GM12878 (cell line): Measurements from ENCODE around the gene MAST4. TPM values are rescaled to one million over a fixed set of nuclear protein-coding genes. Genes with fewer than 3 reads are reported as not detected.

ENCODE experiments used
- ATAC-seq: fragments of 200-7000 bp; cut with Tn5 transposase; 3 replicates; pipeline ENCODE4 v1.9.1; 2020; ENCODE audit warnings: mild to moderate bottlenecking, moderate library complexity
- BruUV-seq: library from RNA; stranded (reverse); fragments of 400-500 nt; replicated peaks from 2 replicates; lab custom pipeline; 2021; lab: Mats Ljungman, UMichigan
- CTCF ChIA-PET: fragments of 300-600 bp; sonication (Branson Sonifier 250); formaldehyde crosslinking; extraction: SDS; loops from one replicate; lab custom pipeline; 2021; ENCODE audit warnings: inconsistent platforms; lab: Yijun Ruan, JAX
- POLR2A ChIA-PET: fragments of 350-600 bp; formaldehyde crosslinking; extraction: SDS; loops from one replicate; lab custom pipeline; 2021; ENCODE audit warnings: inconsistent platforms; lab: Charles Lee
- RAD21 ChIA-PET: fragments of 300-600 bp; sonication (Branson Sonifier 250); formaldehyde crosslinking; loops from one replicate; lab custom pipeline; 2023; ENCODE audit warnings: antibody characterized with exemption; ENCODE audit not compliant: unreplicated experiment; lab: Charles Lee
- SMC1A ChIA-PET: fragments of 300-600 bp; sonication (Branson Sonifier 250); formaldehyde crosslinking; loops from one replicate; lab custom pipeline; 2023; ENCODE audit not compliant: unreplicated experiment, uncharacterized antibody; lab: Charles Lee
- DNase-seq: peaks from one replicate; pipeline ENCODE4 v3.0.0-alpha.2; 2011; ENCODE audit warnings: low read depth, low spot score
- FAIRE-seq: peaks from 3 replicates; lab custom pipeline; 2011; peaks lifted over from hg19 to GRCh38; lab: Jason Lieb, UNC
- H2AFZ ChIP-seq: 2 replicates; pipeline ENCODE4 v1.6.0; 2011; ENCODE audit warnings: low read depth, low read length, control low read depth; ENCODE audit not compliant: control insufficient read depth
- H3K27ac ChIP-seq: 2 replicates; pipeline ENCODE4 v1.5.1; 2011; ENCODE audit warnings: control low read depth; ENCODE audit not compliant: control insufficient read depth, insufficient read depth
- H3K27me3 ChIP-seq, 2 experiments: replicated peaks in 1 of 2; 2 replicates each; pipeline versions ENCODE4 v1.6.0 to v1.6.1; 2011; ENCODE audit warnings: low read length in 1 of 2; ENCODE audit not compliant: control insufficient read depth in 2 of 2, insufficient read depth in 2 of 2
- H3K36me3 ChIP-seq, 2 experiments: 2 replicates each; pipeline ENCODE4 v1.5.1; 2011; ENCODE audit warnings: low read length in 1 of 2; ENCODE audit not compliant: control insufficient read depth in 2 of 2, insufficient read depth in 2 of 2
- H3K4me1 ChIP-seq: 2 replicates; pipeline ENCODE4 v1.6.1; 2011; ENCODE audit warnings: mild to moderate bottlenecking, low read length, moderate library complexity, mixed read lengths; ENCODE audit not compliant: control insufficient read depth, insufficient read depth
- H3K4me2 ChIP-seq: 2 replicates; pipeline ENCODE4 v1.6.0; 2011; ENCODE audit warnings: control low read depth; ENCODE audit not compliant: control insufficient read depth, insufficient read depth
- H3K4me3 ChIP-seq: fragments of 200-600 bp; sonication (generic); 2 replicates; pipeline ENCODE4 v1.5.1; 2016
- H3K79me2 ChIP-seq: 2 replicates; pipeline ENCODE4 v1.6.0; 2011; ENCODE audit warnings: low read length; ENCODE audit not compliant: control insufficient read depth, insufficient read depth
- H3K9ac ChIP-seq: 2 replicates; pipeline ENCODE4 v1.8.0; 2011; ENCODE audit warnings: low read length, control low read depth, mixed read lengths; ENCODE audit not compliant: control insufficient read depth, insufficient read depth
- H3K9me3 ChIP-seq: replicated peaks from 3 replicates; pipeline ENCODE4 v1.5.1; 2011; ENCODE audit warnings: mild to moderate bottlenecking, low read length; ENCODE audit not compliant: control insufficient read depth, insufficient read depth
- H4K20me1 ChIP-seq: 2 replicates; pipeline ENCODE4 v1.6.0; 2011; ENCODE audit not compliant: control insufficient read depth, insufficient read depth
- CTCF ChIP-seq, 3 experiments: IDR thresholded peaks in 2 of 3; conservative IDR thresholded peaks in 1 of 3; 2 replicates each; pipeline ENCODE4 v1.5.1; 2011; ENCODE audit warnings: low read depth in 3 of 3, low read length in 3 of 3, mild to moderate bottlenecking in 3 of 3, control low read depth in 2 of 3, moderate library complexity in 2 of 3, inconsistent platforms in 1 of 3, mixed read lengths in 1 of 3; ENCODE audit not compliant: control insufficient read depth in 2 of 3, insufficient read depth in 1 of 3; ENCODE audit errors: extremely low read depth in 1 of 3
- KLF5 ChIP-seq: fragments of 450-650 bp; IDR thresholded peaks from 2 replicates; pipeline ENCODE4 v1.6.1; 2014; ENCODE audit warnings: mild to moderate bottlenecking; ENCODE audit not compliant: partially characterized antibody
- RAD21 ChIP-seq: IDR thresholded peaks from 2 replicates; pipeline ENCODE4 v1.6.1; 2011; ENCODE audit warnings: mild to moderate bottlenecking, low read depth, low read length, moderate library complexity; ENCODE audit not compliant: insufficient read depth
- SMC3 ChIP-seq: IDR thresholded peaks from 2 replicates; pipeline ENCODE4 v1.6.1; 2011; ENCODE audit warnings: low read length, improper control_type of control experiment, borderline replicate concordance
- WGBS: methylation state at CpG from one replicate; pipeline ENCODE4 v1.1.6; 2016; ENCODE audit warnings: low lambda C conversion rate; ENCODE audit not compliant: insufficient replicate concordance, insufficient coverage; ENCODE audit errors: missing lambda C conversion rate; 5-methylcytosine and 5-hydroxymethylcytosine counted together
- in situ Hi-C: fragments of 300-500 bp; cut with MboI; formaldehyde crosslinking; loops from 9 replicates; pipeline ENCODE4 v1.14.3; 2018; ENCODE audit warnings: mixed read lengths
- intact Hi-C: fragments of 100-400 bp; cut with micrococcal nuclease; formaldehyde crosslinking; loops from one replicate; pipeline ENCODE4 v1.14.2; 2022; ENCODE audit not compliant: unreplicated experiment
- polyA plus RNA-seq, 11 experiments: library from polyadenylated mRNA; depleted of rRNA in 4 of 11; unstranded in 6 of 11; stranded (reverse) in 5 of 11; fragments of >200 nt; fragmentation: Nextera tagmentation in 4 of 11; fragmentation: Illumina TruSeq in 1 of 11; extraction: Ambion mirVana in 4 of 11; extraction: Trizol in 1 of 11; gene quantifications; 1 replicate in 1 of 11; 2 replicates in 10 of 11; pipeline versions ENCODE4 v1.2.1 to v1.2.3, GENCODE V29; 2011 to 2016; ENCODE audit warnings: inconsistent platforms in 2 of 11, missing spikeins in 2 of 11, low read depth in 1 of 11
- total RNA-seq, 4 experiments: library from RNA; depleted of rRNA in 3 of 4; stranded (reverse); fragments of >200 nt in 3 of 4; fragmentation: Illumina TruSeq in 1 of 4; extraction: Trizol in 1 of 4; gene quantifications; 2 replicates each; pipeline versions ENCODE4 v1.2.1 to v1.2.3, GENCODE V29; 2013 to 2021

Gene MAST4
- total and polyA plus RNA-seq, 10 of the 15 experiments (the other 5 are each of a cell fraction or from before 2014, with no cell fraction given), result 0.02 to 1.6 (median 0.29) TPM; not detected in 1

- no peaks in the 10 kb centered on the region for H3K36me3 ChIP-seq
- H3K4me2 ChIP-seq, result no peak overlapping the region
- ATAC-seq (0 out of 3 replicates have a peak, but pooled peaks have one; percentile 29), DNase-seq (no peak), FAIRE-seq (no peak)
- no peak overlapping the region for H2AFZ ChIP-seq
- no peaks in the 10 kb centered on the region for H3K4me1 ChIP-seq
- intact Hi-C loops, result no loop called here
- ChIA-PET CTCF (interaction anchor here (0.6 to 1.8 kb wide), 4 partner anchors 396 to 581 kb away, joined by 3 to 7 read pairs (median 4); no protein-coding TSS in a partner anchor), SMC1A (interaction anchor here (1.0 to 1.7 kb wide), 4 partner anchors 13 to 464 kb away, joined by 3 to 6 read pairs (median 4); no protein-coding TSS in a partner anchor), POLR2A (no interaction called here), RAD21 (interaction anchor here (1.6 kb wide), 2 partner anchors 462 to 464 kb away, joined by 4 to 9 read pairs; no protein-coding TSS in a partner anchor)
- 0 out of 2 replicates have a peak, but pooled peaks have one; percentile 6 for TF ChIP-seq SMC3
- peak; percentile 39 for TF ChIP-seq RAD21
- peak; percentile 18 to 30 (median 30); a peak in 5 of 6 replicates for TF ChIP-seq CTCF (IDR thresholded peaks at IDR 0.05 in 2 of 3, conservative IDR thresholded peaks at IDR 0.05 in 1 of 3; ENCODE audit: control insufficient read depth in 2 of 3, extremely low read depth in 1 of 3, insufficient read depth in 1 of 3, low read depth in 3 of 3, low read length in 3 of 3)
- TF ChIP-seq KLF5, result no peak
- H3K27me3 ChIP-seq, result no peaks in the 10 kb centered on the region
- H3K27ac ChIP-seq, result no peak overlapping the region
- no peak overlapping the region for H3K9ac ChIP-seq
- no TSS peak for BruUV-seq
- WGBS, result 50% methylated on average over 8 of the region's 8 CpGs
- no peaks in the 10 kb centered on the region for H3K79me2 ChIP-seq
- no peaks in the 10 kb centered on the region for H4K20me1 ChIP-seq
- H3K4me3 ChIP-seq, result no peak overlapping the region
- H3K9me3 ChIP-seq, result no peaks in the 10 kb centered on the region
- in situ Hi-C loops, result no loop called here
These were observed 173.8 kb downstream of the MAST4 start for GRCh38 chr5:66769839-66770617.
